AG04450 (cell line): Measurements from ENCODE around the gene CREBRF. TPM values are rescaled to one million over a fixed set of nuclear protein-coding genes. Genes with fewer than 3 reads are reported as not detected.
"Not testable (repeated sequence)": the region's sequence is repeated elsewhere in the genome, so short reads cannot be mapped to it uniquely, and the experiment has no call there.

Experiments
- CTCF ChIA-PET: fragments of 300-600, 350-600 bp; formaldehyde crosslinking; extraction: SDS; loops from one replicate; lab custom pipeline; 2022; ENCODE audit warnings: antibody characterized with exemption, inconsistent platforms; lab: Charles Lee
- POLR2A ChIA-PET: fragments of 350-600 bp; formaldehyde crosslinking; extraction: SDS; loops from one replicate; lab custom pipeline; 2021; ENCODE audit warnings: antibody characterized with exemption, inconsistent platforms; lab: Yijun Ruan, JAX
- DNase-seq: peaks from one replicate; pipeline ENCODE4 v3.0.0-alpha.2; 2011; ENCODE audit warnings: low read depth, low spot score
- H3K27ac ChIP-seq: one replicate; pipeline ENCODE4 v1.5.1; 2012; ENCODE audit warnings: low read depth, low read length, control low read depth
- H3K27me3 ChIP-seq: one replicate; pipeline ENCODE4 v1.6.0; 2012; ENCODE audit warnings: low read length; ENCODE audit not compliant: control insufficient read depth, insufficient read depth
- H3K4me3 ChIP-seq: 2 replicates; pipeline ENCODE4 v1.5.1; 2011; ENCODE audit warnings: mild to moderate bottlenecking, low read depth, low read length, control low read depth
- H3K9me3 ChIP-seq: 2 replicates; pipeline ENCODE4 v1.5.1; 2012; ENCODE audit warnings: low read length; ENCODE audit not compliant: control insufficient read depth, insufficient read depth
- CTCF ChIP-seq: IDR thresholded peaks from 2 replicates; pipeline ENCODE4 v1.5.1; 2011; ENCODE audit warnings: low read depth, low read length, control low read depth, inconsistent platforms
- polyA plus RNA-seq: library from polyadenylated mRNA; depleted of rRNA; stranded (reverse); fragments of >200 nt; gene quantifications from 2 replicates; pipeline ENCODE4 v1.2.3, GENCODE V29; 2011

Gene CREBRF
- polyA plus RNA-seq, 1 experiment: 20.4 TPM

DNA sequence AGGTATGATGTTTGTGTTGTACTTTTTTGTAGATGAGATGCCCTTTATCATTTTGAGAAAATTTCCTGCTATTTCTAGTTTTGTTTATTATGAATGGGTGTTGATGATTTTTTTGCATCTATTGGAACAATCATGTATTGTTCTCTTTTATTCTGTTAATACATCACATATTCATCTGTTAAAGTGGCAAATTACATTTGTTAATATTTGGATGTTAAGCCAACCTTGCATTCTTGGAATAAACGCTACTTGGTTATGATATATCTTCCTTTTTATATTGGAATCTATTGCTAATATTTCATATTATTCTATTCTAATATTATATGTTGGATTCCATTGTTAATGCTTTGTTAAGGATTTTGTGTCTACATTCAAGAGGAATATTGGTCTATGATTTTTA is 63.6 kb downstream of the CREBRF start:
- ChIA-PET POLR2A (interaction anchor here (0.7 kb wide), 1 partner anchor 141 kb away, joined by 3 read pairs; no protein-coding TSS in a partner anchor), CTCF (interaction anchor here (0.6 to 0.8 kb wide), 2 partner anchors 9 to 109 kb away, joined by 3 to 4 read pairs; no protein-coding TSS in a partner anchor)
- DNase-seq: no peak

DNA sequence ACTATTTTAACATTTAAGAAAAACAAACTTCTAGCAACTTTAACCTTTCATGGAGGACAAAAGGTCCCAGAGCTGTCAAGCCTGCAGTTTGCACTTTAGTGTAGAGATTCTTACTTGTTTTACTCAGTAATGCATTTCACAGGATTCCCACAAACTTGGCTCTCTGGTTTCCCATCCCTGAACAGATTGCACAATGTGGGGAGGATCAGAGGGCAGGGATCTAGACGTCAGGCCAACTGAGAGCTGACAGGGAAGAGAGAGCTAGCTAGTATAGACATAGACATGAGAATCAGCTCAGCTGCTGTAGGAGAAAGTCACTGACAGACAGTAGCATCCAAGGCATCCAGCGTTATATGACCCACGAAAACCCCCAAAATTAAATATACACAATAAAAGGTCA is 67.3 kb downstream of the CREBRF start:
- Histone ChIP-seq H3K27me3 (no peaks in the 10 kb centered on the region), H3K4me3 (no peak overlapping the region), H3K9me3 (no peaks in the 10 kb centered on the region), H3K27ac (no peak overlapping the region)
- DNase-seq: peak; percentile 18
- no peak for TF ChIP-seq CTCF
- POLR2A ChIA-PET: no interaction called here
- CTCF ChIA-PET: no interaction called here

More for the DNA sequence above, 63.6 kb downstream of the CREBRF start:
- Histone ChIP-seq H3K27ac (no peak overlapping the region), H3K4me3 (no peak overlapping the region), H3K27me3 (no peaks in the 10 kb centered on the region), H3K9me3 (no peaks in the 10 kb centered on the region)
- TF ChIP-seq CTCF: no peak

- H3K4me3 ChIP-seq, DNase-seq, POLR2A ChIA-PET, H3K9me3 ChIP-seq, H3K27ac ChIP-seq, H3K27me3 ChIP-seq: not testable (repeated sequence)
- CTCF ChIA-PET: interaction anchor here (0.9 kb wide), 1 partner anchor 8 kb away, joined by 3 read pairs; no protein-coding TSS in a partner anchor
These were observed 76.0 kb downstream of the CREBRF start for GRCh38 chr5:173132166-173132565.

DNA sequence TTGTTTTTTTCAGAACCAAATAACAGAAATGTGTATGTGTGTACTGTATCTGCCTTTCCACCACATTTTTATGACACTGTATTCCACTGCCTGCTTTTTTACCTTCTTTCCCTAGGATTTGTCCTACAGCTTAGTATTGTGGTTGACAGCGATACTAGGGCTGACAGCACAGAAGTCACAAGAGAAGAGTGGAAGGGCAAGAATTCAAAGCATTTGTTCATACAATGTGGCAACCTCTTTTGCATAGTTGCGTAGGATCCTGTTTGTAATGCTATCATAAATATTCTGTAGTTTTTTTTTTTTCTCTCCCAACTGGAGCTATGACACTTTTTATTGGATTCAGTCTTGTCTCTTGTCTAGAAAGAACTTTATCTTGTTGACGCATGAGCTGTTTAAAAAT is 82.6 kb downstream of the CREBRF start:
- POLR2A ChIA-PET: interaction anchor here (0.6 kb wide), 1 partner anchor 15 kb away, joined by 3 read pairs; no protein-coding TSS in a partner anchor
- H3K27ac ChIP-seq: no peak overlapping the region
- DNase-seq: no peak
- no peaks in the 10 kb centered on the region for H3K9me3 ChIP-seq
- no peak overlapping the region for H3K4me3 ChIP-seq
- CTCF ChIA-PET: interaction anchor here (0.7 to 2.5 kb wide), 2 partner anchors 132 to 155 kb away, joined by 3 to 19 read pairs; partner anchors contain the start of gene ATP6V0E1
- no peak for TF ChIP-seq CTCF
- no peaks in the 10 kb centered on the region for H3K27me3 ChIP-seq

GRCh38 chr5:173139631-173140030 is 83.5 kb downstream of the CREBRF start:
- POLR2A ChIA-PET: no interaction called here
- DNase-seq: no peak
- Histone ChIP-seq H3K9me3 (peaks cover 1% of the 10 kb centered on the region; the same call in 1 of the 2 replicates), H3K27me3 (no peaks in the 10 kb centered on the region), H3K27ac (no peak overlapping the region), H3K4me3 (no peak overlapping the region)
- CTCF ChIA-PET: interaction anchor here (0.5 to 2.5 kb wide), 4 partner anchors 8 to 160 kb away, joined by 3 to 19 read pairs (median 5); partner anchors contain the start of gene ATP6V0E1
- no peak for TF ChIP-seq CTCF
